Measurements from ENCODE around the gene DNAH14. TPM values are rescaled to one million over a fixed set of nuclear protein-coding genes. Genes with fewer than 3 reads are reported as not detected.

DNAH14 gene
- total RNA-seq, 4 donors from 2014 or later, result 0.15 to 0.55 TPM; not detected in 2

- no peak for ATAC-seq
- in situ Hi-C loops (cut with MboI; ENCODE audit: low sequenced_read_pairs in 4 of 4) (no loop called here), intact Hi-C loops (cut with DNase I; ENCODE audit: low total_unique reads) (no loop called here)
- Histone ChIP-seq H3K4me3 (no peak overlapping the region), H3K27me3 (no peaks in the 10 kb centered on the region), H3K4me1 (no peaks in the 10 kb centered on the region), H3K9me3 (no peaks in the 10 kb centered on the region), H3K27ac (no peak overlapping the region), H3K36me3 (peaks cover 2 to 65% of the 10 kb centered on the region in 2 donors)
- no peak for TF ChIP-seq CTCF (IDR thresholded peaks at IDR 0.05 in 4 of 5, conservative IDR thresholded peaks at IDR 0.05 in 1 of 5)
- TF ChIP-seq POLR2A (IDR thresholded peaks at IDR 0.05), result no peak
- DNase-seq, result no peak
Measured at GRCh38 chr1:225408249-225408648, 478.8 kb downstream of the DNAH14 start.

DNA sequence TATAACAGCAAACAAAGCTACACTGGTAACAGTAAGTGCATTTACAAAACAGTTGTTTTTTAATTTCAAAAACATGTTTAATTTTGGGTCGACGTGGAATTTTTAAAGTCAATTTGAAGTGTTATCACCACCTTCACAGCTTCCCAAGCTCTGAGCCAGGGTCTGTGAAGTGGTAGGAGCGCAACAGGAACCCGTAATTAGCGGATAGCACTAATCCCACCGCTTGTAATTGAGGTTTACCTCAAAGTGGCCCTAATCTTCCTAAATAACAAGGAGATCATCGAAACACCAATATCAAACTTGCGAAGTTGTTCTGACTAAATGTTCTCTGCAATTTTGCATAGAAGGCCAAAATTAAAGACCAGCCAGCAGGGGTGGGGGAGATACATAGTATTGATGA, 479.6 kb downstream of the DNAH14 start:
- DNase-seq (no peak), ATAC-seq (no peak)
- H3K27me3 ChIP-seq, result no peaks in the 10 kb centered on the region
- TF ChIP-seq CTCF (IDR thresholded peaks at IDR 0.05 in 4 of 5, conservative IDR thresholded peaks at IDR 0.05 in 1 of 5) (no peak), POLR2A (IDR thresholded peaks at IDR 0.05) (no peak)
- no peaks in the 10 kb centered on the region for H3K4me1 ChIP-seq
- no peak overlapping the region for H3K27ac ChIP-seq
- H3K36me3 ChIP-seq, result peaks cover 2 to 63% of the 10 kb centered on the region in 2 donors
- in situ Hi-C loops (cut with MboI; ENCODE audit: low sequenced_read_pairs in 4 of 4) (no loop called here), intact Hi-C loops (cut with DNase I; ENCODE audit: low total_unique reads) (no loop called here)
- no peaks in the 10 kb centered on the region for H3K9me3 ChIP-seq
- no peak overlapping the region for H3K4me3 ChIP-seq

DNA sequence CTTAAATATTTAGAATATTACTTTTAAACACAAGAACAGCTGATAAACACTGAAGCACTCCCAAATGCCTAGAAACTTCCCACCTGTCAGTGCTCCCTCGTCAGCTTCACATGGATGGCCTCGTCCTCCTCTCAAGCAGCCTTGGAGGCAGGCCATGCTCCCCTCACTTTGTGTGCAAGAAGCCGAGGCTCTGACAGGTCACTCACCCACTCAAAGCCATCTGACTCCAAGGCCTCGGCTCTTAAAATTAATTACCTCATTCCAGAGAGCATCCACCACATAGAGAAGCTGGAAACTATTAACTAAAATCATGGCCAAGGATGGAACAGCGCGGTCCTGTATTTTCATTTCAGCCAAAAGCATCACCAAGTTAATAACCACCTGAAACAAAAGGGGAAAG, 480.6 kb downstream of the DNAH14 start:
- intact Hi-C loops (cut with DNase I; ENCODE audit: low total_unique reads) (no loop called here), in situ Hi-C loops (cut with MboI; ENCODE audit: low sequenced_read_pairs in 4 of 4) (no loop called here)
- TF ChIP-seq POLR2A (IDR thresholded peaks at IDR 0.05), result no peak
- no peak for TF ChIP-seq CTCF (IDR thresholded peaks at IDR 0.05 in 4 of 5, conservative IDR thresholded peaks at IDR 0.05 in 1 of 5)
- H3K36me3 ChIP-seq, result peaks cover 2 to 64% of the 10 kb centered on the region in 2 donors
- no peaks in the 10 kb centered on the region for H3K4me1 ChIP-seq
- H3K9me3 ChIP-seq, result no peaks in the 10 kb centered on the region
- no peak overlapping the region for H3K27ac ChIP-seq
- no peak overlapping the region for H3K4me3 ChIP-seq
- ATAC-seq, result no peak
- no peak for DNase-seq
- no peaks in the 10 kb centered on the region for H3K27me3 ChIP-seq

- Histone ChIP-seq H3K27me3 (no peaks in the 10 kb centered on the region), H3K9me3 (no peaks in the 10 kb centered on the region), H3K36me3 (peaks cover 2 to 65% of the 10 kb centered on the region in 2 donors), H3K27ac (no peak overlapping the region), H3K4me3 (no peak overlapping the region), H3K4me1 (no peaks in the 10 kb centered on the region)
- ATAC-seq (no peak), DNase-seq (no peak)
- in situ Hi-C loops (cut with MboI; ENCODE audit: low sequenced_read_pairs in 4 of 4), result no loop called here
- intact Hi-C loops (cut with DNase I; ENCODE audit: low total_unique reads), result no loop called here
- TF ChIP-seq POLR2A (IDR thresholded peaks at IDR 0.05), result no peak
- no peak for TF ChIP-seq CTCF (IDR thresholded peaks at IDR 0.05 in 4 of 5, conservative IDR thresholded peaks at IDR 0.05 in 1 of 5)
Measured at GRCh38 chr1:225412321-225412720, 482.8 kb downstream of the DNAH14 start.

DNA sequence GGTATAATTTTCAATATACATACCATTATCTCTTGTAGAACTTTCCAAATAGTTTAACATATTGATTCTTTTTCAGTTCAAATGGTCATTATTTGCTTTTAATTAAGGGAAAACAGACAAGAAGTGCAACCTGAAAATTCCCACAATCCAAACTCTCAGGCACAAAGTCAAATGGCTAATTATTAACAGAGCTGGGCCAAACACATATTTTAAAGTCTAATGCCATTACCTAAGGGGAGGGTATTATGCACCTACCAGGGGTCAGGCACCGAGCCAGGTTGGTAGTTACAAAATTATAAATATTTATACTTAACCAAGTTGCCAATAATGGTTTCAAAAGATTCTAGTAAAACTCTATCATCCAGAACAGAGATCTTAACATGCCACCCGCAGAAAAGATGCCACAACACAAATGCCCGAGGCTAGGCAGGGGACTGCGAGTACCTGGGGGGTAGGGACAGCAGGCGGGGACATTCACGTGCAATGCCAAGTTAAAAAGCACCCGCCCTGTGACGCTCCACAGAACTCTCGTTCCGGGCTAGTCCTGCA, 483.4 kb downstream of the DNAH14 start:
- ATAC-seq (no peak), DNase-seq (no peak)
- TF ChIP-seq POLR2A (IDR thresholded peaks at IDR 0.05), result no peak
- no peak for TF ChIP-seq CTCF (IDR thresholded peaks at IDR 0.05 in 4 of 5, conservative IDR thresholded peaks at IDR 0.05 in 1 of 5)
- no peak overlapping the region for H3K27ac ChIP-seq
- intact Hi-C loops (cut with DNase I; ENCODE audit: low total_unique reads) (no loop called here), in situ Hi-C loops (cut with MboI; ENCODE audit: low sequenced_read_pairs in 4 of 4) (no loop called here)
- no peaks in the 10 kb centered on the region for H3K9me3 ChIP-seq
- H3K4me1 ChIP-seq, result no peaks in the 10 kb centered on the region
- no peak overlapping the region for H3K4me3 ChIP-seq
- H3K27me3 ChIP-seq, result no peaks in the 10 kb centered on the region
- peaks cover 2 to 65% of the 10 kb centered on the region in 2 donors for H3K36me3 ChIP-seq
